GM10266 (cell line): ENCODE results near the gene PI4KA.
A peak's percentile ranks its signal among the peaks of the same experiment; 100 is the strongest.

Experiments
- DNase-seq: peaks from one replicate; pipeline ENCODE4 v3.0.0; 2012; ENCODE audit errors: extremely low spot score
- CTCF ChIP-seq: IDR thresholded peaks from 2 replicates; pipeline ENCODE4 v1.5.1; 2012; ENCODE audit warnings: mild to moderate bottlenecking, low read depth; ENCODE audit not compliant: control insufficient read depth, insufficient read depth; ENCODE audit errors: missing control alignments

PI4KA gene

GRCh38 chr22:20786536-20786979, 72.1 kb downstream of the PI4KA start:
- no peak for TF ChIP-seq CTCF
- no peak for DNase-seq

GRCh38 chr22:20786048-20786447, 72.6 kb downstream of the PI4KA start:
- no peak for TF ChIP-seq CTCF

DNA sequence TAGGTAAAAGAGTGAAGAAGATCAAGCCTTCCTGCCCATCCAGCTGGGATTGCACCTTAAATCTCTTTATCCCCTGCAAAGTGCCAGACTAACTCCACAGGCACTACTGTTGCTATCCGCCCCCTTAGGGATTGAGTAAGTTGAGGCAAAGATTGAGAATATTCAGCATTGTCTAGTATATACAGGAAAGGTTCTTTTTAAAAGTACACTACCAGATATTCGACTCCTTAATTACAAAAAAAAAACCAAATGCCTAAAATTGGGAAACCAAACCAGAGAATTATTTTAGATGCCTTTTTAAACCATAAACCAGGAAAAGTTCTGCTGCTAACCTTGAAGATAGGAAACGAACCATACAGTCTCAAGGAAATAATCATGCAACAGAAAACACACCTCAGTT, 73.2 kb downstream of the PI4KA start:
- no peak for DNase-seq
- no peak for TF ChIP-seq CTCF

More at GRCh38 chr22:20786048-20786447, 72.6 kb downstream of the PI4KA start:
- DNase-seq: no peak

DNA sequence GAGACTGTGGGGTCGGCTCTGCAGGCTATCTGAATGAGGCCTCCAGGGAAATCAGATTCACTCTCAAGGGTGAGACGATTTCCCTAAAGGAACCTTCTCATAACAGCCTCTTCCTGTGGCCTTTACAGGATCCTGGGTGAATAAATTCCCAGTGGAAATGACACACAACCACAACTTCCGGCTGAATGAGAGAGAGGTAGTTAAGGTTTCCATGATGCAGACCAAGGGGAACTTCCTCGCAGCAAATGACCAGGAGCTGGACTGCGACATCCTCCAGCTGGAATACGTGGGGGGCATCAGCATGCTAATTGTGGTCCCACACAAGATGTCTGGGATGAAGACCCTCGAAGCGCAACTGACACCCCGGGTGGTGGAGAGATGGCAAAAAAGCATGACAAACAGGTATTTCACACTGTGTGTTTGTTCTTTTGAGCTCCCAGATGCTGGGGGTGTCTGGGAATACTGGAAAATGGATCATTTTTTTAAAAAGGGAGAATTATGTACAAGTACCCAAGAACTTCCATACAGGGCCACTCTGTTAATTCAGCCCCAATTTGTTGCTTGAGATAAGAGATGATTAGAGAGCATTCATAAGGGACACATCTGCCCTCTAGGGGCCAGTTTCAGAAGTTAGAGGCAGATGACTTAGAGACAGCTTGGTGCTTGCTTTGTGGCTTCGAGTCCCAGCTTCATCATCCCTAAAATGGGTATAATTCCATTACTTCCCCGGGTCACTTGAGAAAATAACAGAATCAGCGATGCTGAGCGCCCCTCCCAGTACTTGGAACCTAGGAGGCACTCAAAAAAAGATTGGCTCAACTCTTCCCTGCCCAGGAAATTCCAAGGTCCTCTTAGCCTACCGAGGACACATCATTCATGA, 74.5 kb downstream of the PI4KA start:
- DNase-seq: peak; percentile 78
- TF ChIP-seq CTCF: peak; percentile 72

DNA sequence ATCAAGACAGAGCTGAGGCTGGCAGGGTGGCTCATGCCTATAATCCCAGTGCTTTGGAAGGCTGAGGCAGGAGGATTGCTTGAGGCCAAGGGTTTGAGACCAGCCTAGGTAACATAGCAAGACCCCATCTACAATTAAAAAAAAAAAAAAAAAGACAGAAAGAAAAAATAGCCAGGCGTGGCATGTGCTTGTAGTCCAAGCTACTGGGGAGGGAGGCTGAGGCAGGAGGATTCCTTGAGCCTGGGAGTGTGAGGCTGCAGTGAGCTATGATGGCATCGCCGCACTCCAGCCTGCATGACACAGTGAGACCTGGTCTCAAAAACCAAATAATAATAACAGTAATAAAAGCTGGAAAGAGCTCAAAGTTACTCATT, 75.3 kb downstream of the PI4KA start:
- no peak for TF ChIP-seq CTCF
- no peak for DNase-seq

DNA sequence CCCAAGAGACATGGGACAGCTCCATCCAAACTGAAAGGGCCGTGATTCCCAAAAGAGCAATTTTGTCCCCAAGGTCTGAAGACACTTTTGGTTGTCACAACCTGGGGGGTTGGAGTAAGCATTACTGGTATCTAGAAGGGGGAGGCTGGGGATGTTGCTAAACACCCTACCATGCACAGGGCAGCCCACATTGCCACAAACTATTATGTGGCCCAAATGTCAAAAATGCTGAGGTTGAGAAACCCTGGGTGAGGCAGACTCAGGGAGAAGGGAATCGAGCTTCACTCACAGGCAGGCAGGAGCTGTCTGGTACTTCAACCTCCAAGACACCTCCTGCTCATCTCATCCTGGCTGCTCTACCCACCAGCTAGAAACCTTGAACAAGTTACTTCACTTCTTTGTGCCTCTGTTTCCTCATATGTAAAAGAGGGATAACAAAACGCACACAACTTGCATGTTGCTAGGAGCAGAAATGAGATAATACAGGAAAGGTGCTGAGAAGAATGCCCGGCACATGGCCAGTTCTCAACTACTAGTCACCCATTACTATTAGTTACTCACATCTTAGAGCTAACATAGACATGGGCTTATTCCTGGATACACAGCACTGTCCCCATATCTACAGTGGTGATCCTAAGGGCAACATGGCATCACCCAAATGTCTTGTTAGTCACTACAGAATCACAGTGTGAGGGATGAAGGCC, 75.9 kb downstream of the PI4KA start:
- no peak for TF ChIP-seq CTCF
- DNase-seq: no peak

DNA sequence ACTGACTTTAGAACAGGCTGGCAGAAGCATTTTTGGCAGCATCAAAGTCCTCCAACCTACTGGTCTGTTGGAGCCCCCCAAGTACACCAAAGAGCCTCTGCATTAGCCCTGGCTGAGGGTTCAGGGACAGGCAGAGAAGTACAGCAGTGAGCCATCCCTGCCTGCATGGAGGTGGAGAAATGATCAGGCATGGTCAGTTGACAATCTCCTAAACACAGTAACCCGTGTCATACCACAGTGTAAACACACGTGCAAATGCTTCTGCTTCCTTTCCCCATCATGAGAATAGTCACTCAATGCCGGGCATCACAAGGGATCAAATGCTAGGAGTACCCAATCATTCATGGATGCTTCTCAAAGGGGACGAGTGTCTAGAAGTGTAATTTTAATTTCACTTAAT, 76.5 kb downstream of the PI4KA start:
- no peak for DNase-seq
- TF ChIP-seq CTCF: no peak
